GM19240 (cell line): ENCODE measurements around the gene H1-8.

Source experiments
- DNase-seq: peaks from one replicate; pipeline ENCODE4 v3.0.0; 2011; ENCODE audit warnings: low spot score; ENCODE audit not compliant: insufficient read length

H1-8 gene

GRCh38 chr3:129592381-129593131 lies 49.6 kb downstream of the H1-8 start:
- no peak for DNase-seq

DNA sequence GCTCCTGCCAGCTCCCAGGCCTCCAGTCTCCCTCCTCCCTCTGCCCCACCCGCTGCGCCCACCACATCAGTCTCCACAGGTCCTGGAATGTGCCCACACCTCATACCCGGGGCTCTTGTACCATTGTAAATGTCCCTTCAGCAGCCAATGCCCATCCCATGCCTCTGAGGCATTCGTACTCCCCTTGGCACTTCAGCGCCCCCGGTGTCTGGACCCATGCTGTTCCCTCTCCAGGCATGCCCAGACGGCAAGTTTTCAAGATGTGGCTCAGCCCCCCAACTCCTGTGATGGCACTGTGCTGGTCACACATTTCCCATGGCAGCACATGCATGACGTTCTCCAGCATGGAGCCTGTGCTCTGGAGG lies 50.2 kb downstream of the H1-8 start:
- DNase-seq: no peak

DNA sequence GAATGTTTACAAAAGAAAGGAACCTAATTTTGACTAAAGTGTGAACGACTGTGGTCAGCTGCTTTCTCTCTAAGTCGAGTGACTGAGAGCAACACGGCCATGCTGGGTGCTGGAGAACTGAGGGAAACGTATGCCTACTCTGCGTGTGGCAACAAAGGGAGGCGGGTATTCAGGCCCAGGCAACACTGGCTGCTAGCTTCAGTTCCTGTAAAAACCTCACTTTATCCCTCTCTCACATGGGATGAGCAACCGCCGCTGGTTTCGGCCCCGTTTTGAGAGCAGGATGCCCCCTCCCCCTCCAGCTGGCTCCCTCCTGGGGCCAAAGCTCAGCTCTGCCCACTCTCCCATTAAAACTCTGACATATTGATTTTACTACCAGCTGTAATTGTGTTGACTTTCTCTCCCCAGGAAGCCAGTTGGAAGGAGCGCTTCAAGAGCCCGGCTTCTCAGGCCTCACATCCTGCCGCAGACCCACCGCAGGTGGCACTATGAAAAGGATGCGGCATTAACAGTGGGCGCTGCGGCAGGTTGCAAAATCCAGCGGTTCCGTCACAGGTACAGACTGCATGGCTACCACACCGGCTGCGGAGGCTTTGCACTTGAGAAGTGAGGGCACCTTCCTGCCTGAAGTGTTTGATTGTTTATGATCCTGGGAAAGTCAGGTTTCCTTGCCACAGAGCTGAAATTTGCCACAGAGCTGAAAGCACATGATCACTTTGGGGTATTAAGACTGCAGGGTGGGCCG lies 50.8 kb downstream of the H1-8 start:
- DNase-seq: no peak

DNA sequence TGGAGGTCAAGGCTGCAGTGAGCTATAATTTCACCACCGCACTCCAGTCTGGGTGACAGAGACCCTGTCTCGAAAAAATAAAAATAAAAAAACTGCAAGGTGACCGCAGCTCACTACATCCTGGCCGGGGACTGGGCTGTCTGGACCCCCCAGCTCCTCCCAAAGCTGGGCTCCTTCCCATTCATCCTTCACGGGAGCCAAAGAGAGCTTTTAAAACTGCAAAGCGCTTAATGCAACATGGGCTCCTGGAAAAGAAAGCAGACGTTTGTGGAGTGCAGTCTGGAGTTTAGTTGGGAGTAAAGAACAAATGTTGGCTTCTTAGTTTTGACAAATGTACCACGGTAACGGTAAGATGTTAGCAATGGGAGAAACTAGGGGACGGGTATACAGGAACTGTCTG lies 51.4 kb downstream of the H1-8 start:
- no peak for DNase-seq

- no peak for DNase-seq
Measured at GRCh38 chr3:129594907-129595390, 52.0 kb downstream of the H1-8 start.

DNA sequence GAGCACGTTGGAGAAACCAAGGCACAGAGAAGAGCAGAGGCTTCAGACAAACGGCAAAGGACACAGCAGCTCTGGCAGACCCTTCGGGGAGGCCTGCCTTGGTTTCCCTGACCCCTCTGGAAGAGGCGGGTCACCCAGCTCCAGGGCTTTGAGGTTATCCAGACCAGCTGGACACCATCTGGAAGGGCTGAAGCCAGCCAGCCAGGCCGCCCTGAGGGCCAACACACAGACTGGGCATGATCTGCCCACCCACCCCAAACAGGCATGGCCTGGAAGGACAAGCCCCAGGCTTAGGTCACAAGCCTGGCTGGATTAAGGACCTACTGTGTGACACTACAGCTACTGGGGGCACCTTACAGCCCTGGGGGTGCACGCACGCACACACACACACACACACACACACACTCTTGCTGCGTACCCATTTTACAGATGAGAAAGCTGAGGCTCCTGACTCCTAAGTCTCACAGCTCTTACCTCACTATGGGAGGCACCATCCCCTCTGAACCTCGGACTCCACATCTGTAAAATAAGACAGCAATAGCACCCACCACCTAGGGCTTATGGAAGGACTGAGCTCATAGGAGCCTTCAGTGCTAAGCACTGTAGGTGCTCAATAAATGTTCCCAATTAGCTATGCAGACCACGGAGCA lies 52.7 kb downstream of the H1-8 start:
- no peak for DNase-seq

- no peak for DNase-seq
Measured at GRCh38 chr3:129596194-129597086, 53.5 kb downstream of the H1-8 start.

DNA sequence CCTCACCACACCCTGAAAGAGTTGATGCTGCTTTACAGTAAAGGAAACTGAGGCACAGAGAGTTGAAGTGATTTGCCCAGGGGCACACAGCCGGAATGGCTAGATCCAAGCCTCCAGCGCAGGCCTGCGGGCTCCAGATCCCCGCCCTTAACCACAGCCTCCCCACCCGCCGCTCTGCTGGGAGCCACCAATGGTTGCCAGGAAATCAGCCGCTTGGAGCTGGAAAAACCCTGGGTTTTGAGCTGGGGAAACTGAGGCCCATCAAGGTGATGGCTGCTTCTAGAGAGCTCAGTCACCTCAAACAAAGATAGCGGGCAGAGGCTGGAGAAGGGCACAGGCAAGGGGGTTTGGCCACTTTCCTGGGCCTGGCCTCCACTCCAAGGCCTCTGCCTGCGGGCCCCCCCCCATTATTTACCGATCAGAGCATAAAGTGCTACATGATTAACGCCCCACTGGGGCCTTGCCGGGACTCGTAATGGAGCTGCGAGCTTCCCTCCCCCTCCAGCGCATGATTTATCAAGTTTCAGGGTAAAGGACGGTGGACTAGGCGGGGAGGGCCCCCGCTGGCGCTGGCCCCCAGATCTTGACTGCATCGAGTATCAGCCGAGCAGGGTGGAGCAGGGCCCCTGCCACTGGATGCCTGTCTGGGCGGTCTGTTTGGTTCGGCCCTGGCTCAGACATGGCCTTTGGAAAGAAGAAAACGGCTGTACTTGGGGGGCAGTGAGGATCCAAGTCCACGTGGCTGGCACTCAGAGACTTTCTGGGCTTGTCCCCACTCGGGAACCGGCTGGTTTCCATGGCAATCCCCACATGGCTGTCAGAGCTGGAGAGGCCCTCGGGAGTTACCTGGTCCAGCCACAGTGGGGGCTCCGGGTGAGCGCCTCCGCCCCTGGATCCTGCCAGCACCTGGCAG lies 54.4 kb downstream of the H1-8 start:
- no peak for DNase-seq

- DNase-seq: no peak
Measured at GRCh38 chr3:129598000-129598381, 55.0 kb downstream of the H1-8 start.

- no peak for DNase-seq
Measured at GRCh38 chr3:129598484-129598883, 55.5 kb downstream of the H1-8 start.

DNA sequence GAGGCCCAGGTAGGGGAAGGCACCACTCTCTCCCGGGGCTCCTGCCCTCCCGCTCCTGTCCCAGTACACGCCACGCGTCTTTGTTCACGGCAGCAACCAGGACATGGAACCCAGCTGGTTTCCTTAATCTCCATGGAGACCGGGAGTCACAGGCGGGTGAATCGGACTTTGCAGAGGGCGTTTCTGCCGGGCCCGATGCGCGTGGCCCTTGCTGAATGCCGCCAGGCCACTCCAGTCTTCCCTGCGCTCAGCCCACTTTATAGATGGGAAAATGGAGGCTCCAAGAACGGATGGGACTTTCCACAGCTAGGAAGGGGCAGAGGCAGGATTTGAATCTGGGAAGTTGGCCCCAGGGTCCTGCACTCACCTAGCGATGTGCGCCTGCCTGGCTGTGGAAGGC lies 56.1 kb downstream of the H1-8 start:
- DNase-seq: no peak

DNA sequence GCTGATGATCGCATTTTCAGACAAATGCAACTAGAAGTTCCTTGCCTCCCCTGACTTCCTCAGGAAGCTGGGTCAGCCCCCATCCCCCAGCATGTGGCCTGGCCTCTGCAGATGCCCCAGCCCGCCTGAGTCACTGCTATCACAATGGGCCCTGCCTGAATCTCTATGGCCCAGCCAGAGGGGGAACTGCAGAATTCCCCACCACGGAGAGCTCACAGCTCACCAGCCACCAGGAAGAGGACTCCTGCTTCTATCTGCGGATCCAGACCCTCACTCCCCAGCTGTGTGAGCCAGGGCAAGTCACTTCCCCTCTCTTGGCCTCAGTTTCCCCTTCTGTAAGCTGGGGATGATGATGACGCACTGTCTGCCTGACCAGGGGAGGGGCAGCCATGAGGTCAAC lies 56.6 kb downstream of the H1-8 start:
- DNase-seq: no peak

- DNase-seq: no peak
Measured at GRCh38 chr3:129600348-129600747, 57.4 kb downstream of the H1-8 start.
